GM21515 (cell line): Measurements from ENCODE around the gene STK17B.

ENCODE experiments used
- ATAC-seq: cut with Tn5 transposase; IDR thresholded peaks from one replicate; pipeline ENCODE4 v1.9.1; 2021; ENCODE audit not compliant: unreplicated experiment

STK17B gene

GRCh38 chr2:196184921-196185320 is 13.5 kb upstream of the STK17B start:
- ATAC-seq, result no peak

DNA sequence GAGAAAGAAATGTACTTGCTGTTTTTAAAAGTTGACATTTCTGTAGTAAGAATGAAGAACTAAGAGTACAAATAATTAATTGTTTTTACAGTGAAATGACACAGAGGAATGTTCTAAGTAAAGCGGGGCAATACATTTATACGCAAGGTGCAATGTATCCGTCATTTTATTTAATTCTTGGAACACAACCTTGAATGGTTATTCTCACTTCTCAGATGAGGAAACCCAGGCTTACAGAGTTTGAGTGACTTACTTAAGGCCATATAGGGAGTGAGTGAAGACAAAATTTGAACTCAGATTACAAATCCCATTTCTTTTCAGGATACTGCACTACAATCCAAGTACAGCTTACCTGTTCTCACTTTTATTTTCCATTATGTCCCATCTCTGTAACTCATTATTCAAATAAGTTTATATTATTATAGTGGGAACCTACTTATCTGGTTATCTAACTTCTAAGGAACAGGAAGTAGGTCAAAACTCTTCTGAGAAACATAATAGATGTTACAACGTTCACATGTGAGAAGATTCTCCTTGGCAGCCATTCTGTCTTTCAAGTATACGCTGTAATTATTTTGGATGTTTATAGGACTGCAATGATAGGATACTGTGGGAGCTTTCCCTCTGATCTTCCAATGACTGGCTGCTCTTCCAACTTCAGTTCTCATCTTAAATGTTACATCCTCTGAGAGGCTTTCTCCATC is 12.3 kb upstream of the STK17B start:
- ATAC-seq, result no peak

DNA sequence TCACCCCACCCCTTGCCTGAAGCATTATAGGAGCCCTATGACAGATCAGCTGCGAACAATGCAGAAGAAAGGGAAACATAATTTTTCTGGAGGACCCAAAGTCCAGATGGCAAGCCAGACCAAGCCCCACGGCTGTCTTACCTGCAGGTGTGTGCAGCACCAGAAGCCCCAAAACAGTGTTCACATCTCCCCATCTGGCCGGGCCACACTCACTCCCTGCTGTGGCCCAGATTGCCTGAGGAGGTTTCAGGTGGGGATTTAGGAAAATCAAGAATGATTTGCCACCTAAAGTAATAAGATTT is 11.7 kb upstream of the STK17B start:
- ATAC-seq, result peak; percentile 20

- peak; percentile 77 for ATAC-seq
These were observed 11.2 kb upstream of the STK17B start for GRCh38 chr2:196182439-196183171.

DNA sequence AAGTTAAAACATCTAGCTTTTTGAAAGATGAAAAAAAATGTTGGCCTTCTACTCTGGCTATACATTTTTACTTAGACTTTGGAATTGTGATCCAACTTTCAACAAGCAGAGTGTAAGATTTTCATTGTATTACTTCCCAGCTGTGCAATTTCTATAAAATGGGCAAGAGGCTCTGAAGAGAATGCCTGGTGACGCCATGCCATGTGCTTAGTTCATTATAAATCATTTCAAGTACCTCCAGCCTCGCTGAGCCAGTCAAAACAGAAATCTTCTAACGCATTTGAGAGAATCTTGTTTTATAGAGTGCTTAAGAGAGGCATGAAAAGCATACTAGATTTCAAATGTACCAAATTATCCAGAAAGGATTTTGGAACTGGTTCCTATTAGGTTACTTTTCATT is 10.1 kb upstream of the STK17B start:
- no peak for ATAC-seq

DNA sequence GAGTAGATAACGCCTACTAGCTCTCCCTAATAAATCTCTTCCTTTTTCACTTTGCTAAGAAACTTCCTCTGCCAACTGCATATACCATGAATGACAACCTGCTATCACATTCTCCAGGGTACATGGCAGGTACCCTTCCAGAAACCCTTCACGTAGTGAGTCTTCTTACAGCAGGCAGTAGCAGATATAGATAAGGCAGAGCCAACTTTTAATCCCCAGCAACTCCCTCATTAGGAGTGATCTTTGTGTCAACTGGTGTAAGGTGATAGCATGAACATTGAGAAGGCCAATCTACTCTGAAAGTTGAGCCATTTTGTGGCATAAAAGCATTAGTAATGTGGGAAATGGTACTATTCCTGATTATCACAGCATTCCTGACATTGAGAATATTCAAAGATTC is 5.7 kb upstream of the STK17B start:
- no peak for ATAC-seq

DNA sequence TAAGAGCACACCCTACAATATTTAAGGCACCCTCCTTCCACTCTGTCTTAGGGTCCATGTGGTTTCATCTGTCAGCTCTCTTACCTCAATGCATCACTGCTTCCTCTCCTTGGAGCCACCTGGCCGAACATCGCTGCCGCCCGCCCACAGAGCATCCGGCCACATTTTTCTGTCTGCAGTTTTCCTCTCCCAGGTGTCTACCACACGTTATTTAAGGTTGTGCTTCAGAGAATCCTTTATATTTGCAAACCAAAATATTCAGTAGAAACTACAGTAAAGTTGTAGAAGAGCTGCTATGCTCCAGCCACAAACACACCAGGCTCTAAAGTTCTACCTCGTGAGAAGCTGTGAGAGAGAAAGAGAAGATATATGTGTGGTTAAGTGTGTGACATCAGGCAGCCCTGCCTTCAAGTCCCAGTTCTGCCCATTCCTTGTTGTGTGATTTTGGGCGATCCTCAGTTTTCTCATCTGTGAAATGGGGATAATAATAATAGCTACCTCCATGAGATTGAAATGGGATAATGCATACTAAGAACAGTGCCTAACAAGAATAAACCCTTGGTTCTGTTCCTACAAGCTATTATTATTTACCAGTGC is 4.9 kb upstream of the STK17B start:
- ATAC-seq, result peak; percentile 72

- ATAC-seq, result no peak
These were observed 3.0 kb upstream of the STK17B start for GRCh38 chr2:196174404-196174803.

DNA sequence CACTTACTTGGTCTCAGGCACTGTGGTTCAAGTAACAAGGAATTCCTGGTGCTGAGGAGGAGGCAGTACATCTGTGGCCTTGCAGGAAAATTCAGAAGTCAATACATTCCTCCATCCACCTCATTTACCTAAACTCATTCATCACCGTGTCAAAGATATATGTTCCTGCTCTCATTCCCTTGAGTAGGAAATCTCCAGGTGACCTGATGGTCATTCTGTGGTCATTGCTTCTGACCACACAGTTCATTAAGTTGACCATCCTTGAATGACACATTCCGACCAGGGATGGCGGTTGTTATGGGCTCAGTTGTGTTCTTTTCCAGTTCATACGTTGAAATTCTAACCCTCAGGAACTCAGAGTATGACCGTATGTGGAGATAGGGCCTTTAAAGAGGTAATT is 2.1 kb upstream of the STK17B start:
- ATAC-seq, result no peak

DNA sequence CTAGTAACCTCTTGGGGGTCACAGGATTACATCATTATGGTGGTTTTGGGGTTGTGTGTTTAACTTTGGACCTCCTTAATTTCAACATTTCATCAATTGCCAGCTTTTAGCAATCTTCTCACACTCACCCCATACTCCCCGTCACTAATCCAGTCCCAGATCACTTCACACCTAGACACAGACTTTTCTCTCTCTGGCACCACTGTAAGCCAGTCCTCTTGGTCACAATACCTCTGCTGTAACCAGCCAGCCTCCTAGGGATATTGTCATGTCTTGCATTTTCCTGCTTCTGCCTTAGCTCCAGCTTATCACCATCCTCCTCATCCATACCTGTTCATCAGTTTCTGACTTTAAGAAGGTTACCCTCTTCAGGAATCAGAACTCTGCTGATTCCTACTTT is 1.6 kb upstream of the STK17B start:
- no peak for ATAC-seq

GRCh38 chr2:196171946-196172345 is 568 bp upstream of the STK17B start:
- ATAC-seq, result no peak

DNA sequence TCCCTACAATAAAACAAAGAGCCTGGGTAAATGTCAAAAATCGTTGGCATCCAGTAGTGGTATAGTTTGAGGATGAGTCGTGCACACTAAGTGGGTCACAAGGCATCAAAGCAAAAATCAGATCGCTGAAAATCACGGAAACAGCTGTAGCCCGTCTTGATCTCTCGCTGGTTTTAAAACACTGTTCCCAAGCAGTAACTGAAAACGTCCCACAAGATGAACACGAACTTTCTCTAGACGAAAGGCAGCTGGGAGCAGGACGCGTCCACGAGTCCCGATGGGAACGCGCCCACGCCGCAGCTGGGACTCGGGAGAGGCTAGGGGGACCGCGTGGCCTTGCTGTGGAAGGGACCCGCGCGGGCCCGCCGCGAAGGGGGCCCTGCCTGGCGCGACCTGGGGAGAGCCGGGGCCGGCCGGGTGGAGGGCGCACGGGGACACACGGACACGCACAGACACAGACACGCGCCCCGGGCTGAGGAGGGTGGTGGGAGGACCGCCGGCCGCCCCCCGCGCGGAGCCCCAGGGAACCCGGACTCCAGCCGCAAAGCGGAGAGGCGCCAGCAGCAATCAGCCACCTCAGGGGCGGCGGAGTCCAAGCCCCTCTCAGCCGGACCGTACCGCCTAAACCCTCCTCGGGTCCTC is 651 bp downstream of the STK17B start:
- ATAC-seq, result peak; percentile 6

DNA sequence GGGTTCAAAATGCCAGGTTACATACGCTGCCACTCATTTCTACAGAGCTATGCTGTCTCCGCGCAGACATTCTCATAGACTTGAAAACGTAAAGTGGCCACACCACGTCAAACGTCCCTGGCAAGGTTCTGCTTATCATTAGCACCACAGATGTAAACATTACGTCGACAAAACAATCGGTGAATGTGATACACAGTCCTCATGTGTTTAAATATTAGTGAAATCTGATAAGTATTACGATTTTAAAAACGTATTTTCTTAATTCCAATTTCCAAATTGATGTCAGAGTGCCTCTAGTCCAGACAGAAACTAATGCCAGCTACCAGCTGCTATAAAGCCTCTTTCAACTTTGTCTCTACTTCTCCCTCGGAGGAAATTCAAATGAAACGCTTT is 1.2 kb downstream of the STK17B start:
- no peak for ATAC-seq

GRCh38 chr2:196169516-196169915 is 1.9 kb downstream of the STK17B start:
- ATAC-seq, result no peak

DNA sequence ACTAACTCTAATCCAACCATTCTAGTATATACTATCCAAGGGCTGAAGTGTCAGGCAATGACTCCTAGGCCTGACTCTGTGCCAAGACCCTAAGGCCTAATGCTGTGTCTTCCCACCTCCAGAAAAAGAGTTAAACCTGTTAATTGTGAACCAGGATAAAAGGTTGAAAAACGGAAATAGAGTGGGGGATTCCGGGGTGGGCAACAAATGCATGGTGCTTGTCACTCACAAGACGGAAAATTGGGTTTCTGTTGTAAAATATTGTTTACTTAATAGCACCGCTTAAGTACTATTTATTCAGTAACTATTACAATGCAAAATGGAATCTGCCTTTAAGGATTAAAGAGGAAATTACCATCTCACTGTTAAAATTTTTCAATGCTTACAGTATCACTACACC is 3.2 kb downstream of the STK17B start:
- ATAC-seq, result no peak

DNA sequence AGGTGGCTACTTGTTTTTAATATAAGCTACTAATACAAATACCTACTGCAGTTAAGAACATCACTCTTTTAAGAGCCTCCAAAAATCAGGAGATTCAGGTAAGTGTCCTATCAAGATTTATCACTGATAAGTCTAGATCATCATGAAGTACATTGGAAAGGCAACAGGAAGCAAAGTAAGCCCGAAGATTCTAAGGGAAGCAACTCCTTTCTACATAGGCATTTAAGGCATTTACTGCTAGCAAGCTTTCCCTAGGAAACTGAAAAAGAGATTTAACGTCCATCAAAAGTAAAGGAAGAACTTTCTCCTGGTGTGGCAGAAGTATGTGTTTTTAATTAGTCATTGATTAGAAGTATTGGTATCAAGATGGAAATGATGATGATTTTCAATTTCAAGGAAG is 3.7 kb downstream of the STK17B start:
- no peak for ATAC-seq

DNA sequence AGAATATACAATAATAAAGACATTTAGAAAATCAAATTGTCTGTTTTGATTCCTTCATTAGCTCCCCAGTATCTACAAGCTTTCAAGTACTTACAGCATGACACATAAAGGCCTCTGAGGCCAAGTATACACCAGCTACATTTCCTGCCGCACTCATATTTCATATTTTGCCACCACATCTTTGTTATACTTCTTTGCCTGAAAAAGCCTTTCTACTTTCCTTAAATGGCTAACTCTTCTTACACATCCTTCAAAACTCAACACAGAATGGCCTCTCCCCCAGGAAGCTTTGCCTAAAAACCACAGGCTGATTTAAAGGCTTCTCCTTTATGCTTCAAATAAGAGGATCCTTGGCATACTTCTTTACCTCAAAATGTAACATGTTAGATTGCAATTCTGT is 4.5 kb downstream of the STK17B start:
- ATAC-seq, result no peak

DNA sequence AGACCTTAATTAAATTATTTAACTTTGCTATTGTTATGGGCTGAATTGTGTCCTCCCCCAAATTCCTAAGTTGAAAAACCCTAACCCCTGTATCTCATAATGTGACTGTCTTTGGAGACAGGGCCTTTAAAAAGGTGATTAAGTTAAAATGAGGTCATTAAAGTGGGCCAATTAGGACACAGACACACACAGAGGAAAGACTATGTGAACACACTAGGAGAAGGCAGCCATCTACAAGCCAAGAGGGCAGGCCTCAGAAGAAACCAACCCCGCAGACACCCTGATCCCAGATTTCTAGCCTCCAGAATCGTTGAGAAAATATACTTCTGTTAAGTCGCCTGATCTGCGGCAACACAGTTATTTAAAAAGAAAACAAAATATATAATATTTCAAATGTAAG is 6.4 kb downstream of the STK17B start:
- no peak for ATAC-seq

GRCh38 chr2:196163285-196163684 is 8.1 kb downstream of the STK17B start:
- ATAC-seq, result no peak

GRCh38 chr2:196162586-196163175 is 8.7 kb downstream of the STK17B start:
- ATAC-seq, result no peak

- no peak for ATAC-seq
These were observed 10.4 kb downstream of the STK17B start for GRCh38 chr2:196160946-196161345.

DNA sequence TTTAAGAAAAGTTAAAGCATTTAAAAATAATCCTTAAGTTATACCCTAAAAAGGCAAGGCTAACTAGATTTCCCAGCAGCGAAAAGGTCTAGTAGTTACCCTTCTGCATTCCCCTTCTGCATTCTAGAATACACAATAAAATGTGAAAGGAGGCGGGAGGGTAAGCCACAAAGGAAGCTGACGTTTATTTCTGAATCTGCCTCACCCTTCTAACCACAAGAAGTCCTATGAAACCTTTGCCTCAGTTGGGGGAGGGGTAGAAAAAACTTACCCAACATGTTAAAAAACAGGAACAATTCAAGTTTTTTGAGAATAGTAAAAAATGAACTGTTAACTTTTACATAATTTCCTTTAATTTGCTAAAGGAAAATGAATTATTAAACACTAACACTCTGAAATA is 11.3 kb downstream of the STK17B start:
- peak; percentile 76 for ATAC-seq
